CD4-positive, alpha-beta T cell (primary cell): ENCODE data around the gene CASP3. TPM values are rescaled to one million over a fixed set of nuclear protein-coding genes. Genes with fewer than 3 reads are reported as not detected.
"Not testable (repeated sequence)": the region's sequence is repeated elsewhere in the genome, so short reads cannot be mapped to it uniquely, and the experiment has no call there.

Source experiments
- ATAC-seq: fragments of 200-7000 bp; cut with Tn5 transposase; one replicate; pipeline ENCODE4 v1.10.0; 2022; ENCODE audit warnings: mild to moderate bottlenecking; ENCODE audit not compliant: poor library complexity
- CTCF ChIA-PET: fragments of 350-600 bp; sonication (Branson Sonifier 250); formaldehyde crosslinking; loops from one replicate; lab custom pipeline; 2021; ENCODE audit warnings: antibody characterized with exemption, inconsistent platforms; lab: Charles Lee
- POLR2A ChIA-PET: fragments of 350-600 bp; sonication (Branson Sonifier 250); formaldehyde crosslinking; loops from one replicate; lab custom pipeline; 2021; ENCODE audit warnings: antibody characterized with exemption, inconsistent platforms; lab: Charles Lee
- DNase-seq, 14 experiments: peaks; one replicate each; pipeline ENCODE4 v3.0.0-alpha.2; 2013 to 2020; ENCODE audit warnings: mixed read lengths in 2 of 14
- H3K27ac ChIP-seq, 2 donors: one replicate each; pipeline versions ENCODE4 v1.5.1 to v1.7.0; 2013; ENCODE audit warnings: low read length in 2 of 2, low read depth in 1 of 2, mild to moderate bottlenecking in 1 of 2
- H3K27me3 ChIP-seq, 2 experiments: 1 replicate in 1 of 2; 2 replicates in 1 of 2; pipeline versions ENCODE4 v1.6.1 to v1.7.0; 2013; ENCODE audit warnings: low read length in 2 of 2, control low read depth in 1 of 2, mild to moderate bottlenecking in 1 of 2, moderate library complexity in 1 of 2; ENCODE audit not compliant: insufficient read depth in 2 of 2, control insufficient read depth in 1 of 2
- H3K36me3 ChIP-seq: one replicate; pipeline ENCODE4 v1.6.1; 2013; ENCODE audit warnings: low read length, control low read depth; ENCODE audit not compliant: insufficient read depth
- H3K4me1 ChIP-seq: one replicate; pipeline ENCODE4 v1.6.1; 2013; ENCODE audit warnings: low read length, control low read depth; ENCODE audit not compliant: insufficient read depth
- H3K4me3 ChIP-seq: one replicate; pipeline ENCODE4 v1.5.1; 2013; ENCODE audit warnings: mild to moderate bottlenecking, low read length, moderate library complexity
- H3K9me3 ChIP-seq, 2 experiments: 1 replicate in 1 of 2; 2 replicates in 1 of 2; pipeline versions ENCODE4 v1.6.1 to v1.7.0; 2013; ENCODE audit warnings: low read length in 2 of 2, mild to moderate bottlenecking in 2 of 2, control low read depth in 1 of 2, moderate library complexity in 1 of 2; ENCODE audit not compliant: control insufficient read depth in 1 of 2, insufficient read depth in 1 of 2
- H3K27ac Mint-ChIP-seq: one replicate; pipeline ENCODE4 v1.8.0; 2020; ENCODE audit warnings: mixed read lengths
- H3K27me3 Mint-ChIP-seq: one replicate; pipeline ENCODE4 v1.8.0; 2021; ENCODE audit warnings: mixed read lengths
- H3K36me3 Mint-ChIP-seq: one replicate; pipeline ENCODE4 v1.8.0; 2021; ENCODE audit warnings: low read depth, mixed read lengths
- H3K4me1 Mint-ChIP-seq: one replicate; pipeline ENCODE4 v1.8.0; 2021; ENCODE audit warnings: low read depth, mixed read lengths
- H3K4me3 Mint-ChIP-seq: one replicate; pipeline ENCODE4 v1.8.0; 2020; ENCODE audit warnings: mild to moderate bottlenecking, mixed read lengths
- H3K9me3 Mint-ChIP-seq: one replicate; pipeline ENCODE4 v1.8.0; 2020; ENCODE audit warnings: mixed read lengths
- CTCF ChIP-seq: fragments of 200-600 bp; IDR thresholded peaks from one replicate; pipeline ENCODE4 v1.8.0; 2022; ENCODE audit warnings: antibody characterized with exemption, mild to moderate bottlenecking
- intact Hi-C, 2 experiments: fragments of 100-400 bp; cut with DNase I in 1 of 2; cut with micrococcal nuclease in 1 of 2; formaldehyde crosslinking; loops; one replicate each; pipeline versions ENCODE4 v1.15.1 to v1.9.0; 2023 to 2025; cut with DNase I, micrococcal nuclease
- total RNA-seq, 174 experiments: library from RNA in 2 of 174; stranded (reverse) in 2 of 174; gene quantifications; one replicate each; pipeline ENCODE4 v1.2.3 and lab custom pipeline; 2021 to 2026

The CASP3 gene
- total RNA-seq, 2 experiments from 2014 or later = 11.9 to 12.2 TPM

GRCh38 chr4:184593461-184593860 is 55.8 kb downstream of the CASP3 start:
- H3K27ac ChIP-seq = no peak overlapping the region
- no peak overlapping the region for H3K27ac Mint-ChIP-seq
- peaks cover 4 to 5% of the 10 kb centered on the region in 2 experiments for H3K27me3 ChIP-seq
- POLR2A ChIA-PET = no interaction called here
- H3K4me1 Mint-ChIP-seq = no peaks in the 10 kb centered on the region
- H3K36me3 ChIP-seq = no peaks in the 10 kb centered on the region
- H3K9me3 Mint-ChIP-seq = no peaks in the 10 kb centered on the region
- intact Hi-C loops = no loop called here
- CTCF ChIA-PET = no interaction called here
- H3K4me3 Mint-ChIP-seq = no peak overlapping the region
- DNase-seq (no peak), ATAC-seq (no peak)
- no peak for TF ChIP-seq CTCF
- H3K27me3 Mint-ChIP-seq = no peaks in the 10 kb centered on the region
- no peaks in the 10 kb centered on the region for H3K36me3 Mint-ChIP-seq
- no peaks in the 10 kb centered on the region for H3K9me3 ChIP-seq
- no peaks in the 10 kb centered on the region for H3K4me1 ChIP-seq
- no peak overlapping the region for H3K4me3 ChIP-seq

- H3K27ac Mint-ChIP-seq, H3K36me3 Mint-ChIP-seq, H3K9me3 ChIP-seq, H3K9me3 Mint-ChIP-seq, intact Hi-C loops, H3K4me1 Mint-ChIP-seq, H3K4me3 Mint-ChIP-seq, POLR2A ChIA-PET, DNase-seq, CTCF ChIA-PET, H3K27me3 Mint-ChIP-seq, ATAC-seq, H3K4me3 ChIP-seq, H3K36me3 ChIP-seq, H3K4me1 ChIP-seq, H3K27ac ChIP-seq, H3K27me3 ChIP-seq: not testable (repeated sequence)
Measured at GRCh38 chr4:184591747-184592270, 57.4 kb downstream of the CASP3 start.

- H3K27me3 ChIP-seq = no peaks in the 10 kb centered on the region
- H3K9me3 ChIP-seq = no peaks in the 10 kb centered on the region
- H3K36me3 Mint-ChIP-seq = no peaks in the 10 kb centered on the region
- no peak overlapping the region for H3K4me3 Mint-ChIP-seq
- no peaks in the 10 kb centered on the region for H3K9me3 Mint-ChIP-seq
- H3K36me3 ChIP-seq = no peaks in the 10 kb centered on the region
- ChIA-PET CTCF (no interaction called here), POLR2A (no interaction called here)
- H3K4me1 ChIP-seq = no peaks in the 10 kb centered on the region
- intact Hi-C loops = no loop called here
- H3K4me3 ChIP-seq = no peak overlapping the region
- DNase-seq (no peak), ATAC-seq (no peak)
- no peaks in the 10 kb centered on the region for H3K4me1 Mint-ChIP-seq
- no peak overlapping the region for H3K27ac Mint-ChIP-seq
- no peak for TF ChIP-seq CTCF
- H3K27me3 Mint-ChIP-seq = no peaks in the 10 kb centered on the region
- no peak overlapping the region for H3K27ac ChIP-seq
Measured at GRCh38 chr4:184591070-184591677, 58.1 kb downstream of the CASP3 start.

- Histone ChIP-seq H3K27me3 (no peaks in the 10 kb centered on the region), H3K4me1 (no peaks in the 10 kb centered on the region), H3K36me3 (no peaks in the 10 kb centered on the region), H3K9me3 (no peaks in the 10 kb centered on the region), H3K27ac (no peak overlapping the region), H3K4me3 (no peak overlapping the region)
- H3K9me3 Mint-ChIP-seq = no peaks in the 10 kb centered on the region
- DNase-seq (no peak), ATAC-seq (no peak)
- no peak overlapping the region for H3K4me3 Mint-ChIP-seq
- H3K36me3 Mint-ChIP-seq = no peaks in the 10 kb centered on the region
- CTCF ChIA-PET = no interaction called here
- no peak overlapping the region for H3K27ac Mint-ChIP-seq
- POLR2A ChIA-PET = no interaction called here
- H3K4me1 Mint-ChIP-seq = no peaks in the 10 kb centered on the region
- intact Hi-C loops = no loop called here
- no peaks in the 10 kb centered on the region for H3K27me3 Mint-ChIP-seq
- no peak for TF ChIP-seq CTCF
Measured at GRCh38 chr4:184590196-184590595, 59.1 kb downstream of the CASP3 start.
